GM19438 (cell line): Measurements from ENCODE around the gene AUTS2.

ENCODE experiments used
- ATAC-seq: cut with Tn5 transposase; IDR thresholded peaks from one replicate; pipeline ENCODE4 v1.9.1; 2021; ENCODE audit warnings: low read depth; ENCODE audit not compliant: unreplicated experiment

Gene AUTS2

GRCh38 chr7:69811476-69812308 lies 213.4 kb downstream of the AUTS2 start:
- no peak for ATAC-seq

GRCh38 chr7:69812756-69813155 lies 214.5 kb downstream of the AUTS2 start:
- ATAC-seq, result no peak

GRCh38 chr7:69813637-69814240 lies 215.5 kb downstream of the AUTS2 start:
- ATAC-seq, result no peak

DNA sequence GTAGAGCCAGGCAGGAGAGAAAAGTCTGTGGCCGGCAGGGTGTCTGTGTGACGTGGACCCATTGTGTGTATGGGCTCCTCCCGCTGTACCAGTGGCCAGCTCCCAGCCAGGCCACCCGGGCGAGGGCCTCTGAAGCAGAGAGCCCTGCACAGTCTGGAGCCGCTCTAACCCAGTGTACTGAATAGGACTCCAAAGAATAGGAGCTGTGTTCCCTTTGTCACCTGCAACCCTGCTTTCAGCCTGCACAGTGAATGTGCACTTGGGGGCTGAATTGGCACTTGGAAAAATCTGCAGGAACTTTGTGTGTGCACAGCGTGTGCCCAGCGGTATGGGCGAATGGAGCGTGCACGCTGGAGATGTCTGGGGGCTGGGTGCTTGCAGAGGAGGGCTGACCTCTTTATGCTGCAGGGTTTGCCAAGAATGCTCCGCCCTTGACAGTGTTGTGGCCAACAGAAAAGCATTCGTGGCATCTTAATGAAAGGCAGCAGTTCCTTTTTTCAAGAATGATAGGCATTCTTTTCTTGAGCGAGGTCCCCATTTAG lies 216.2 kb downstream of the AUTS2 start:
- ATAC-seq, result no peak

DNA sequence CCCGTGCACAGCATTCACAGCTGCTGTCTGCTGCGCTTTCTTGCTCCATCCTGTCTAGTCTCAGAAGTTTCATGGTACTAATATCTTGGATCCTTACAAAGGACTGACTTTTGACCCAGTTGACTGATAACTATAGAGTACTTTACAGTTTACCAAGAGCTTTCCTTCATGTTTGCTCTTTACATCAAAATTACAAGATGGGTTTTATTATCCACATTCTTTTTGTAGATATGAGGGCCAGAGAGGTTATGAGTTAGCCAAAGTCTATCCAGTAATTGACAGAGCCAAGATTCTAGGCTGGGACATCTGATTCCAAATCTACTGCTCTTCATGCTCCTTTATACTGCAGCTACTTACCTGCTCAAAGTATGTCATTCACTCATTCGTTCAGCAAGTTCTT lies 218.2 kb downstream of the AUTS2 start:
- ATAC-seq, result no peak

GRCh38 chr7:69817121-69817520 lies 218.8 kb downstream of the AUTS2 start:
- ATAC-seq, result no peak

GRCh38 chr7:69817841-69818635 lies 219.8 kb downstream of the AUTS2 start:
- no peak for ATAC-seq

DNA sequence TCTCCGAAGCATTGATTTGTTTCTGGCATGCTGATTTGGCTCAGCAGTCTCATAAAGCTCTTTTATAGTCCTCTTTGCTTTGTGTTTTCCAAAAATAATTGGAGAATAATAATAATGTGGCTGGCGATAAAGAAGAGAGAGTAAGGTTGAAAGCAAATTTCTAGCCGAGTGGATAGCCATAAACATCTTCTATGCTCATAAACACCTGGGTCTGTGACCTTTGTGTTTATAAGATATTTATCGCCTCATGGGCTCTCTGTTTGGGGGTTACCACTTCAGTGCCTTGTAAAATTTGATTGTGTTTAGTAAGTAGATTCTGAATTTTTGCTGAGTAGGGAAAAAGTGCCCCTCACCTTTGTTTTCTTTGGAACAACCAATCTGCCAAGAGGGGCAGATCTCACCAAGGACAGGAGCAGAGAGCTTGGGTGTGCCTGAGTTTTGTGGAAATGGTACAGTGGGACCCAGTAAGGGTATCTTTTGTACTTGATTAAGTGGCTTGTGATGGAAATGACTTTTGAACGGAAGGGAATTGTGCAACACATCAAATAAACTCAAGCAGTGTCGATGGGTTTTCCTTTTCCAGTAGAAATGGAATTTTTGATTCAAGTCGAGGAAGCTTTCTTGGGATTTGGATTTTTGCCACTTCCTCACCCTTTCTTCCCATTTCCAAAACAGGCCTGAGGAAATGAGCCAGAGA lies 220.5 kb downstream of the AUTS2 start:
- no peak for ATAC-seq

- no peak for ATAC-seq
Measured at GRCh38 chr7:69819333-69819705, 221.0 kb downstream of the AUTS2 start.

- no peak for ATAC-seq
Measured at GRCh38 chr7:69820479-69821192, 222.4 kb downstream of the AUTS2 start.

DNA sequence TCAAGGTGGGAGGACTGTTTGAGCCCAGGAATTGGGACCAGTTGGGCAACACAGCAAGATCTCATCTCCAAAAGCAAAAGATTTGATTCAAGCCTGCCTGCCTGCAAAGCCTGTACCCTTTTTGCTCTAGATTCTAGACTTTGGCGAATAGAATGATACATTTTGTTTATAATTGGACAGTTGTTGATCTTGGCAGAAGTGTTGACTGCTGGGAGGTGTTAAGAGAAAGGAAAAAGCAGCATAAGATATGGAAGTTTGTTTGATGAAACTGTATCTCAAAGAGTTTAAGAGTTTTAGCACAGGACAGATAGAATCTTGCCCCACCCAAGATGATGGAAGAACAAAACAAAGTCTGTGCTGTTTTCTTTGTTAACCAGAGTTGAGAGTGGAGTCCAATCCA lies 224.1 kb downstream of the AUTS2 start:
- no peak for ATAC-seq

DNA sequence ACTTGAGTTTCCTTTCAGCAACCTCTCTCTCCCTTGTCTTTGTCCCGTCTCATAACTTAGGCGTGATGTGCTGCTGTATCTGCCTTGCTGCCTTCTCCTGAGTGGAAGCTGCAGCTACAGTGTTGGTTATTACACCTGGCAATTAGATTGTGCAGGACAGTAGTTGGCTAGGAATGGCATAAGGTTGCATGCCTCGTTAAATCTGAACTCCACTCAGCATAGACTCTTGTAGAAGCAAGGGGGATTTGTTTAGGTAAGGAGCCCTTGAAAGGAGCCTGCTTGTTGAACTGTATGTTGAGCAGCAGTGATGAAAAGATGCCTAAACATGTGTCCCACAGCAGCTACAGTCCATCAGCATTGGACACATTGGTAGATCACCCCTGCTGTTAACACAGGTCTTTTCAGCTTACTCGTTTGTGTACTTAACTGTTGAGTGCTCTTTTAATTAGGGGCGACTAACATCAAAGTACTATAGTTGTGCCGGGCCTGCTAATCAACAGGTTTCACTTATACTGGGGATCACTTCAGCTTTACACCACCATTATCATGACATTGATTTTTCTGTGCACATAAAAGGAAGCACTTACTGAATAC lies 225.0 kb downstream of the AUTS2 start:
- ATAC-seq, result no peak

DNA sequence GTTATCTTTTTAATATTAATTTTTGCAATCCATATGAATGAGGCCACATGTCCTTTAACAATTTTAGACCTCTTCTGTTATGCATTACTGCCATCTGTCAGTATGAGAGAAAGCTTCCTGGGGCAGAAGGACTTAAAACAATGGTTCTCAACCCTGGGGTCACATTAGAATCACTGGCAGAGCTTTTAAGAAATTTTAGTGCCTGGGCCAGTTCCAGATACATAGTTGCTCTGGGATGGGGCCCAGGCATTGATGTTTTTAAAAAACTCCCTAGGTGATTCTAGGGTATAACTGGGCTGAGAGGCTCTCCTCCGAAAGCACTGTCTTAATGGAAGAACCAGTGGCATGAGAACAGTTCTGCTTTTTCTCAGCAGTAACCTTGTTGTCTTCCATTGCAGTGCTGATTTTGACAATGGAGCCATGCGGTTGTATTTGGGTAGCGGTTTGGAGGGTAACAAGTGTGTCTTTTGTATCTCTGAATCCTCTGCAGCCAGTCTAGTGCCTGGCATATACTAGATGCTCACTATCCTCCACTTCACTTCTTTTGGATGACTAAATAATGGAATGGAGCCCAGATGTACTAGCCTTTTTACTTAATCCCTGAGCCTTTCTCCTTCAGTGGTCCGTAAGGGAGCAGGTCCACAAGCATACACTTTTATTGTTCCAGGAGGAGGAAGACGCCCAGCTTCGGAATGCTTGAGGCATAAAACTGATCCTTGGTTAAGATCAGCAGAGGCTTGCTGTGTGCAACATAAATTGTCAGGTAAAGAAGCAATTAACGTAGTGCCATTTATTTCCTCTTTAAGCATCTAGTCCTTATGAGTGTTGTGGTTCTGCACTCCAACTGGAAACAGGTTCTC lies 227.1 kb downstream of the AUTS2 start:
- no peak for ATAC-seq

GRCh38 chr7:69826283-69826682 lies 228.0 kb downstream of the AUTS2 start:
- ATAC-seq, result no peak

- no peak for ATAC-seq
Measured at GRCh38 chr7:69827140-69827539, 228.9 kb downstream of the AUTS2 start.

DNA sequence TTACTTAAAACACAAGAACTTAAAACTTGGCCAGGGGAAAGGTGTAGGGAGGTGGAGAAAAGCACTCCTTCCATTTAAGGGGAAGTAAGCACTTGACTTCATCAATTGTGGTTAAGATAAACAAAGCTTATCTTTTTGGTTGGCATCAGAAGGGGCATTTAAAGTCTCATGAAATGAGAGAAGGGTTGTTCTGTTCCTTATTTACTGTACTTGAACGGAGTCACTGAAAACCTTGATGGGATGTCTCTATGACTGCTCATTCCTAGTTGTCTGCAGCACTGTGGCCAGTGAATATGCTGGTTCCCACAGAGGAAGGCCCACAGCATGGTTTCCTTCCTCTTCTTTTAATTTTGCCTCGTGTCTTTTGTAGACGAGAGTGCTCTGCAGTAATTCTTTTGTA lies 229.3 kb downstream of the AUTS2 start:
- ATAC-seq, result no peak

DNA sequence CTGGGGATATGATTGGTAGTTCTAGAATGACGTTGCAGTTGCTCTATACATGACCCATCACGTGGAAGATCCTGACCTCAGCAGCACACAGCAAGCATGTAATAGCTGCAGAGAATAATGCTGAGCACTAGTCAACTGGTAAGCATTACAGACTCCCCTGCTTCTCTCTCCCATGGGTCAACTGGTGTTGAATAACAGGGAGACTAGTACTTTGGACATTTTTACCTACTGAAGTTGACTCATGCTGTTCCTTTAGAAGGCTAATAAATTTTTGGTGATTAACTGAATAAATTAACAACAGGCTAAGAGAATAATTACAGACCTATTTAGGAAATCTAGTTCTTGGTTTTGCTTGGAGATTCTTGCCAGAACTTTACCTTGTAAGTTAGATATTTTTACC lies 234.1 kb downstream of the AUTS2 start:
- ATAC-seq, result no peak

- no peak for ATAC-seq
Measured at GRCh38 chr7:69833964-69834363, 235.7 kb downstream of the AUTS2 start.

DNA sequence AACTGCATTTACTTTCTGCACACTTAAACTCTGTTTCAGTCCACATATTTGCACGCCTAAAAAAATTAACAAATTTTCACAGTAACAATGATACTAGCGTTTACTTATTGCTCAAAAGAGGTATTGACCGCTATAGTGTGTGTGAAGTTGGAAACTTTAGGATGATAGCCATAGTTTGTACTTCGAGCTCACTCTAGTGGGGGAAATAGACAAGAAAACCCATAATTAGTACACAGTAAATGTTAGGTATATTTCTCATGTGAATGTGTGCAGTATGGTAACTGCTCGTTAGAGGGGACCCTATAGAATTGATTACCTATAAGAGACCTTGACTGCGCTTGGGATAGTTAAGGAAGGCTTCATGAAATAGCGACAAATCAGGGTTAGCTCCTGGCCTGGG lies 238.4 kb downstream of the AUTS2 start:
- ATAC-seq, result no peak
